T-helper 1 cell treated with Interleukin-12 subunit alpha and Interleukin-12 subunit beta and Interleukin-4 antibody, amounts not matched to agents 30 μg/mL and 1 μg/mL, for 36 hours (primary cell): Measurements from ENCODE around the gene KIRREL3.

Experiments
- H3K27ac Mint-ChIP-seq: one replicate; pipeline ENCODE4 v1.8.0; 2021; ENCODE audit warnings: mild to moderate bottlenecking, mixed read lengths
- H3K27me3 Mint-ChIP-seq: one replicate; pipeline ENCODE4 v1.8.0; 2021; ENCODE audit warnings: low read depth, mixed read lengths
- H3K36me3 Mint-ChIP-seq: one replicate; pipeline ENCODE4 v1.8.0; 2021; ENCODE audit warnings: low read depth, mixed read lengths
- H3K4me1 Mint-ChIP-seq: one replicate; pipeline ENCODE4 v1.8.0; 2021; ENCODE audit warnings: low read depth, mixed read lengths
- H3K4me3 Mint-ChIP-seq: one replicate; pipeline ENCODE4 v1.8.0; 2021; ENCODE audit warnings: mild to moderate bottlenecking, moderate library complexity, mixed read lengths
- H3K9me3 Mint-ChIP-seq: one replicate; pipeline ENCODE4 v1.8.0; 2021; ENCODE audit warnings: mixed read lengths

Gene KIRREL3

GRCh38 chr11:127017482-127017881 is 16.9 kb upstream of the KIRREL3 start:
- Mint-ChIP-seq H3K27me3 (no peaks in the 10 kb centered on the region), H3K4me3 (no peak overlapping the region), H3K4me1 (no peaks in the 10 kb centered on the region), H3K9me3 (no peaks in the 10 kb centered on the region), H3K27ac (no peak overlapping the region), H3K36me3 (no peaks in the 10 kb centered on the region)

DNA sequence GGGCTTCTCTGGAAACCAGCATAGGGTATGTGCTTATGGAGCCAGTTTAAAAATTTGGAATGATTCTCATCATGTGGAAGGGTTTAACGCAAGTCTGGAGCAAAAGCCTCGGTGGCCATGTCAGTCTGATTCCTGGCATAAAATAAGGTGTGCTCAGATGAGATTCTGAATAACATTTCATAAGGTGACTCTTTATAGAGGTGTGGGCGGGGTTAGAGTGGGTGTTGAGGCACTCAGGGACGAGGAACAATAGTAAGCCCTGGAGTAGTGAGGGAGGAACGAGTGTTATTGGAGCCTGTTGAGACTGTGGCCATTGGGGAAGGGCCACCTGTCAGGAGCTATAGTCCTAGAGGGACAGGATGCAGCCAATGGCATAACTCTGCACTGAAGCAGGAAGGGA is 13.0 kb upstream of the KIRREL3 start:
- Mint-ChIP-seq H3K4me1 (no peaks in the 10 kb centered on the region), H3K4me3 (no peak overlapping the region), H3K9me3 (no peaks in the 10 kb centered on the region), H3K36me3 (no peaks in the 10 kb centered on the region), H3K27ac (no peak overlapping the region), H3K27me3 (peaks cover 3% of the 10 kb centered on the region)

DNA sequence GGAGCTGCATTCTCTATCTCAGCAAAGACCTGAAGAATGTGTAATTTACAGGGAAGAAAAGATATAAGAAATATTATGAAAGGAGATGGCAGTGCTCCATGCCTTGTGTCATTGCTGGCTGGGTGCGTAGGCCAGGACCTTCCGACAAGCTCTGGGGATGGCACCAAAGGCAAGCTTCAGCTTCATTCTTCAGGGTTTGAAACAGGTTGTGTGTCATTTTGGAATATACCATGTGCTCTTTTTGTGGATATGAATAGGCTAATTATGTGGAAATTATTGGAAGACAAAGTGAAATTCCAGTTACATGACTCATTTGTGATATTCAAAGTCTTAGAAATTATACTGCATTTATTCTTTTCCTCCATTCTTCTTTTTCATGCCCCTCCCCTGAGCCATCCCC is 5.7 kb upstream of the KIRREL3 start:
- no peak overlapping the region for H3K27ac Mint-ChIP-seq
- no peaks in the 10 kb centered on the region for H3K4me1 Mint-ChIP-seq
- peaks cover 26% of the 10 kb centered on the region for H3K27me3 Mint-ChIP-seq
- no peaks in the 10 kb centered on the region for H3K36me3 Mint-ChIP-seq
- no peaks in the 10 kb centered on the region for H3K9me3 Mint-ChIP-seq
- H3K4me3 Mint-ChIP-seq, result no peak overlapping the region

GRCh38 chr11:127003260-127003981 is 2.9 kb upstream of the KIRREL3 start:
- Mint-ChIP-seq H3K9me3 (no peaks in the 10 kb centered on the region), H3K4me3 (no peak overlapping the region), H3K4me1 (no peaks in the 10 kb centered on the region), H3K27ac (no peak overlapping the region), H3K36me3 (no peaks in the 10 kb centered on the region), H3K27me3 (peaks cover 23% of the 10 kb centered on the region)

DNA sequence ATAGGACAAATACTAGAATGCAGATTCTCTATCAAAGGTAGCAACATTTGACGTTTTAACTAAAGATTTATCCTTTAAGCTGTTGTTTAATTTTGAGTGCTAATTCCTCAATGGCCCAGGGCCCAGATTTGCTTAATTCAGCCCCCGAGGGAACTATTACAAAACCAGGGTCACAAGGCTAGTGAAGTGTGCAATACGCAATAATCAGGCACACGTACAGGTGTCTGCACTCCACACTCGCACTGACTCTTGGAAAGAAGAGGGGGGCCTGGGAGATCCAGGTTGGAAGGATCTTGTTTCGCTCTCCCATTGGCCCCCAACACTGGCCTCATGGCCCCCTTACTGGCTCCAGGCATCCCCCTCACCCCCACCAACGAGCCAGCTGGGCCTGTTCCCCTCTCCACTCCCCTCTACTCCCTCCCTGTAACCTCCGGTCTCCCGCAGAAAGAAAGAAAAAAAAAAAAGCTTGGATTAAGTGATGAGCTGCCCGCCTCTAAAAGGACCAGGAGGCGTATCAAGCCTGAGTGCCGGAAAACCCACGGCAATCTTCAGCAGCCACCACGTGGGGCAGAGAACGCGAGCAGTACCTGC is 2.2 kb upstream of the KIRREL3 start:
- no peak overlapping the region for H3K27ac Mint-ChIP-seq
- no peaks in the 10 kb centered on the region for H3K4me1 Mint-ChIP-seq
- no peaks in the 10 kb centered on the region for H3K9me3 Mint-ChIP-seq
- peaks cover 23% of the 10 kb centered on the region for H3K27me3 Mint-ChIP-seq
- no peak overlapping the region for H3K4me3 Mint-ChIP-seq
- no peaks in the 10 kb centered on the region for H3K36me3 Mint-ChIP-seq

- Mint-ChIP-seq H3K36me3 (no peaks in the 10 kb centered on the region), H3K4me3 (no peak overlapping the region), H3K27ac (no peak overlapping the region), H3K4me1 (no peaks in the 10 kb centered on the region), H3K27me3 (peaks cover 37% of the 10 kb centered on the region), H3K9me3 (no peaks in the 10 kb centered on the region)
These were observed 411 bp upstream of the KIRREL3 start for GRCh38 chr11:127000981-127001380.

DNA sequence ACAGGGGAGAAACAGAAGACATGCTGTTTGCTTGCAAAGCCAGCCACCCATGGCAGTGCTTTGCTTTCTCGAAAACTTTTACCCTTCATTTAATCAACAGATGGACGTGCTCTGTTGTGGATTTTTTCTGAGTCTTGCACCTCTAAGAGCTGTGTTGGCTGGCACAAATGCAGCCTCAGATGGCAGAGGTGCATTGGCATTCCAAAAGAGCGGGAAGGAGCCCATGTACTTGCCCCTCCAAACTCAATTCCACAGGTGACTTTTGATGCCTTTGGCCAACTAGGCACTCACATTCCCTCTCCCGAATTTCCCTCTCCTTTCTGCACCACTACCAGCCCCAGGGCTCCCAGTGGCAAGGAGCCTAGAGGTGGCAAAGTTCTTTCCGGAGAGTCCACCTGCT is 1.2 kb downstream of the KIRREL3 start:
- no peak overlapping the region for H3K27ac Mint-ChIP-seq
- H3K4me1 Mint-ChIP-seq, result no peaks in the 10 kb centered on the region
- H3K27me3 Mint-ChIP-seq, result peaks cover 21% of the 10 kb centered on the region
- no peak overlapping the region for H3K4me3 Mint-ChIP-seq
- no peaks in the 10 kb centered on the region for H3K36me3 Mint-ChIP-seq
- no peaks in the 10 kb centered on the region for H3K9me3 Mint-ChIP-seq

- no peak overlapping the region for H3K4me3 Mint-ChIP-seq
- peaks cover 15% of the 10 kb centered on the region for H3K27me3 Mint-ChIP-seq
- H3K4me1 Mint-ChIP-seq, result no peaks in the 10 kb centered on the region
- no peak overlapping the region for H3K27ac Mint-ChIP-seq
- no peaks in the 10 kb centered on the region for H3K9me3 Mint-ChIP-seq
- H3K36me3 Mint-ChIP-seq, result no peaks in the 10 kb centered on the region
These were observed 2.9 kb downstream of the KIRREL3 start for GRCh38 chr11:126997641-126998040.

DNA sequence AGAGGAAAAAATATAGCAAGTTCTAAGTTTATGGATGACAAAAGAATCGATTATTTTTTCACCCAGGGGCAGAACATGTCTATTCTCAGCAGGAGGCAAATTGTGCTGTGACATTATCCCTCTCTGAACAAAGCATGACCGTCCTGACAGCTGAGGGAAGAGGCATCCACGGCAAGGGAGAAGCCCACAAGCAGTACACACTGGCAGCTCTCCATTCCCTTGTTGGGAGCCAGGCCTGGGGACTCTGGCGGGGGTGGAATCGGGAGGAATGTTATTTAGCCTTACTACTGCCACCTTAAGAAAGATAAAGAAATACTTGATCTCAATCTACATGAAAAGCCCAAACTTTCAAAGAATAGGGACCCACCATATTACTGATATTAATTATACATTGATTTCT is 3.4 kb downstream of the KIRREL3 start:
- H3K9me3 Mint-ChIP-seq, result no peaks in the 10 kb centered on the region
- peaks cover 15% of the 10 kb centered on the region for H3K27me3 Mint-ChIP-seq
- H3K27ac Mint-ChIP-seq, result no peak overlapping the region
- H3K36me3 Mint-ChIP-seq, result no peaks in the 10 kb centered on the region
- no peaks in the 10 kb centered on the region for H3K4me1 Mint-ChIP-seq
- H3K4me3 Mint-ChIP-seq, result no peak overlapping the region

GRCh38 chr11:126996036-126996804 is 4.3 kb downstream of the KIRREL3 start:
- Mint-ChIP-seq H3K4me1 (no peaks in the 10 kb centered on the region), H3K36me3 (no peaks in the 10 kb centered on the region), H3K4me3 (no peak overlapping the region), H3K27me3 (peaks cover 21% of the 10 kb centered on the region), H3K9me3 (no peaks in the 10 kb centered on the region), H3K27ac (no peak overlapping the region)

- no peaks in the 10 kb centered on the region for H3K4me1 Mint-ChIP-seq
- no peaks in the 10 kb centered on the region for H3K36me3 Mint-ChIP-seq
- no peak overlapping the region for H3K4me3 Mint-ChIP-seq
- H3K9me3 Mint-ChIP-seq, result no peaks in the 10 kb centered on the region
- no peak overlapping the region for H3K27ac Mint-ChIP-seq
- peaks cover 24% of the 10 kb centered on the region for H3K27me3 Mint-ChIP-seq
These were observed 7.0 kb downstream of the KIRREL3 start for GRCh38 chr11:126993599-126993998.

- H3K4me3 Mint-ChIP-seq, result no peak overlapping the region
- peaks cover 24% of the 10 kb centered on the region for H3K27me3 Mint-ChIP-seq
- no peaks in the 10 kb centered on the region for H3K4me1 Mint-ChIP-seq
- no peaks in the 10 kb centered on the region for H3K9me3 Mint-ChIP-seq
- no peak overlapping the region for H3K27ac Mint-ChIP-seq
- H3K36me3 Mint-ChIP-seq, result no peaks in the 10 kb centered on the region
These were observed 7.8 kb downstream of the KIRREL3 start for GRCh38 chr11:126992804-126993111.

GRCh38 chr11:126992065-126992803 is 8.3 kb downstream of the KIRREL3 start:
- H3K27ac Mint-ChIP-seq, result no peak overlapping the region
- no peaks in the 10 kb centered on the region for H3K4me1 Mint-ChIP-seq
- no peaks in the 10 kb centered on the region for H3K36me3 Mint-ChIP-seq
- no peak overlapping the region for H3K4me3 Mint-ChIP-seq
- no peaks in the 10 kb centered on the region for H3K9me3 Mint-ChIP-seq
- peaks cover 20% of the 10 kb centered on the region for H3K27me3 Mint-ChIP-seq

GRCh38 chr11:126991596-126991995 is 9.0 kb downstream of the KIRREL3 start:
- H3K27ac Mint-ChIP-seq, result no peak overlapping the region
- no peaks in the 10 kb centered on the region for H3K9me3 Mint-ChIP-seq
- peaks cover 13% of the 10 kb centered on the region for H3K27me3 Mint-ChIP-seq
- no peaks in the 10 kb centered on the region for H3K4me1 Mint-ChIP-seq
- no peaks in the 10 kb centered on the region for H3K36me3 Mint-ChIP-seq
- H3K4me3 Mint-ChIP-seq, result no peak overlapping the region
